Spleen (tissue), 7 donors: ENCODE results near the gene CS.

Source experiments
- POLR2A ChIP-seq, 3 donors: fragments of 450-650 bp; IDR thresholded peaks; one replicate each; pipeline ENCODE4 v1.5.1; 2017; ENCODE audit warnings: antibody characterized with exemption in 3 of 3, mild to moderate bottlenecking in 1 of 3
- TF ChIP-seq, protein P1 (sequence below), 11 experiments: fragments of 200-600 bp in 7 of 11; fragments of 450-650 bp in 4 of 11; sonication (generic) in 4 of 11; IDR thresholded peaks in 8 of 11; conservative IDR thresholded peaks in 3 of 11; 1 replicate in 7 of 11; 2 replicates in 4 of 11; pipeline versions ENCODE4 v1.4.0 to v1.8.0; 2016 to 2021; ENCODE audit warnings: antibody characterized with exemption in 11 of 11, inconsistent platforms in 4 of 11, mild to moderate bottlenecking in 1 of 11
- donor health status: DM: no; HTN: no; CAD: no; lungs with moderate emphysema.
- donor health status: DM: no; HTN: no; CAD: no.
- donor health status: DM: no; HTN: no; CAD: no.

DNA sequence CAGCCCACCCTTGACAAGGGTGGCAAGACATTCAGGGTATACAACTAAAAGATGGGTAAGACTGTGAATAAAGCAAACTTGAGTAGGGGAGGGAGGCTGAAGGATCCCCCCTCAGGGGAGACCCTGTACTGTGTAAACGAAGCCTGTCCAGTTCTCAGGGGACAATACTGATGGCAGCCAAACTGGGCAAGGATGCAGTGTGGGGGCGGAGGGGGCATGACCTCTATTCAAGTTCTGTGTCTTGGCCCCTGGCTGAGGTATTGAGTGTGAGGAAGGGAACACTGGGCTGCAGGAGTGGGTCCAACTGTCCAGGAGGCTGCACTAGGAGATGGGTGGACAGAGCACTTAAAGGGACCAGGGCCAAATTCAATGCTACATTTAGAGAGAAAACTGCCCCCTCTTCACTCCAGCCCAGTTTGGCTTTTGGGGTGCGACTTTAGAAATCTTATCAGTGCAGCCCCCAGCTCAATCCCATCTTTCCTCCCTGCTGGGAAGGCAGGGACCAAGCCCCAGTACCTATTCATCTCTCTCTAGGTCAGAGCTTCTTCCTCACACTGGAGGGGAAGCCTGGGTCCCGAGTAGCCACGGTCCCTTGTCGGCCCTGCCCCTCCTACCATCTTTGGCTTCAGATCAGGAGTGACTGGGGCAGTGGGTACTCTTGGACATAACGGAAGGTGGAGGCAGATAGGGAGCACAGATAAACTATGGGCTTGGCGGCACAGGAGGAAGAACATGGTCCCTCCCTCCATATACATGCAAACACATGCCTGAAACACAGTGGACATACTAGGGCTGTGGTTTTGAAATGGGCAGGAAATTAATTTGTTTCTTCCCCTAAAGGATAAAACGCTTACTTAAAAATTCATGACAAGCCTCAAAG, 58.5 kb downstream of the CS start:
- TF ChIP-seq, protein P1, sequence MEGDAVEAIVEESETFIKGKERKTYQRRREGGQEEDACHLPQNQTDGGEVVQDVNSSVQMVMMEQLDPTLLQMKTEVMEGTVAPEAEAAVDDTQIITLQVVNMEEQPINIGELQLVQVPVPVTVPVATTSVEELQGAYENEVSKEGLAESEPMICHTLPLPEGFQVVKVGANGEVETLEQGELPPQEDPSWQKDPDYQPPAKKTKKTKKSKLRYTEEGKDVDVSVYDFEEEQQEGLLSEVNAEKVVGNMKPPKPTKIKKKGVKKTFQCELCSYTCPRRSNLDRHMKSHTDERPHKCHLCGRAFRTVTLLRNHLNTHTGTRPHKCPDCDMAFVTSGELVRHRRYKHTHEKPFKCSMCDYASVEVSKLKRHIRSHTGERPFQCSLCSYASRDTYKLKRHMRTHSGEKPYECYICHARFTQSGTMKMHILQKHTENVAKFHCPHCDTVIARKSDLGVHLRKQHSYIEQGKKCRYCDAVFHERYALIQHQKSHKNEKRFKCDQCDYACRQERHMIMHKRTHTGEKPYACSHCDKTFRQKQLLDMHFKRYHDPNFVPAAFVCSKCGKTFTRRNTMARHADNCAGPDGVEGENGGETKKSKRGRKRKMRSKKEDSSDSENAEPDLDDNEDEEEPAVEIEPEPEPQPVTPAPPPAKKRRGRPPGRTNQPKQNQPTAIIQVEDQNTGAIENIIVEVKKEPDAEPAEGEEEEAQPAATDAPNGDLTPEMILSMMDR (IDR thresholded peaks at IDR 0.05 in 8 of 11, conservative IDR thresholded peaks at IDR 0.05 in 3 of 11) = no peak
- TF ChIP-seq POLR2A (IDR thresholded peaks at IDR 0.05) = no peak
